Right renal cortex interstitium (tissue), 3 donors: ENCODE measurements around the gene LNX1. TPM values are rescaled to one million over a fixed set of nuclear protein-coding genes. Genes with fewer than 3 reads are reported as not detected.

Experiments
- DNase-seq, 3 donors: peaks; one replicate each; pipeline ENCODE4 v3.0.0-alpha.2; 2013; ENCODE audit warnings: low read depth in 3 of 3, low spot score in 2 of 3
- polyA plus RNA-seq, 3 donors: library from polyadenylated mRNA; unstranded; fragments of 120-200 nt; gene quantifications; one replicate each; pipeline ENCODE4 v1.2.1, GENCODE V29; 2013; ENCODE audit not compliant: insufficient read length in 3 of 3

Gene LNX1
- polyA plus RNA-seq, 3 donors = 17.0 to 18.1 (median 17.3) TPM

DNA sequence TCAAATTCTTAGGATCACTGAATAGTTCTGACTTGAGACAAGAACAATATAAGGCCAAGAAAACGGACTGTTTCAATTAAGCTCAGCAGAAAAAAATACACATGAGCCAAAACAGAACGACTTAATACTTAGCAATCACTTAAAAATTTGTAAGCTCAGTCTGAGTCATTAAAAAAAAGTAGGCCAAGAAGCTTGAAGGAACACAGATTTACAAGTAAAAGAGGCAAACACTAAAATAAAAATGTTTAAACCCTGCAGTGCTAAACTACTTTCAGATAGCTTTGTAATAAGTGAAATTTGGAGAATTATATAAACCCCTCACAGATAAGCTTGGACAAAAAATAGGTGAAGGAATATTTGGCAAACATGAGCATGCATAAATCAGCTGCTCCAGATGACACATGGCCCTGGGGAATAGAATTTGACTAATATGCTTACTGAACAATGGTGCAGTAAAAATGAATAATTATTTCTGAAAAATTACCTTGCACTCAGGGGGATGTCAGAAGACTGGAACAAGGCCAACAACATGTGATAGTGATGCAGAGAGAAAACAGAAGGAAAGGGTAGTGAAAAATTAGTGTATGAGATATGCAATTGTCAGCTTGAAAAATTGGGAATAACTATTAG, 49.6 kb downstream of the LNX1 start:
- no peak for DNase-seq

DNA sequence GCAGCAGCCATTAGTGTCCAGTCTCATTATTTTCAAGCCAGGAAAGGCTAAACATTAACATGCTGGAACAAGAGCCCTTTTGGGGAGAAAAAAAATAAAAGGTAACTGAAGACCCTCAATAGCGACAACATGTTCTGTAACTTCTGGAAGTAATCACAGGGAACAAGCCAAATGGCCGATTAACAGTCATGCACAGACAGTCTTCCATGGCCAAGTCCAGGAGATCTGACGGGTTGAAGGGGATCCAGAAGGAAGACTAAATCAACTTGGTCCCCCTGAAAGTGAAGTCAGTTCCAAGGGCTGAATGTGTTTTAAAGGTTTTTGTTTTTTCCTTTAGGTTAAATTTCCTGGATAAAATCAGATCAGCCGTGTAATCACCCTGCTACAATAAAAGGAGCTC, 52.5 kb downstream of the LNX1 start:
- no peak for DNase-seq

DNA sequence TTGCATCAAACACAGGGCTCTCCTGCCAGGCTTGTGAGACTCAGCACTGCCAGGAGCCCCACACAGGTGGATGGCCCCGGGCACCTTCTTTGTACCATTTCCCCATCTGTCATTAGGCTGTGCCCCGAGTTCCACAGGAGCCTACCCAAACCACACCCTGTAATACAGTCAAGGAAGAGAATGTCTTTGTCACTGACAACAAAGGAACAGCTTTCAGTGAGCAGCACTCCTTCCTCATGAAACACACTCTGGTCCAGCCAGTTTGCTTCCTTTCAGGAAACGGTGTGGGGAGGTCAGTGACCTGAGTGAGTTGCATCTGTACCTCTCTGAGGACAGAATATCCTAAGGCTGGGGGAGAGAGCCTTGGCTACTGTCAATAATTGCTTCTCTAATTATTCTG, 53.7 kb downstream of the LNX1 start:
- no peak for DNase-seq

DNA sequence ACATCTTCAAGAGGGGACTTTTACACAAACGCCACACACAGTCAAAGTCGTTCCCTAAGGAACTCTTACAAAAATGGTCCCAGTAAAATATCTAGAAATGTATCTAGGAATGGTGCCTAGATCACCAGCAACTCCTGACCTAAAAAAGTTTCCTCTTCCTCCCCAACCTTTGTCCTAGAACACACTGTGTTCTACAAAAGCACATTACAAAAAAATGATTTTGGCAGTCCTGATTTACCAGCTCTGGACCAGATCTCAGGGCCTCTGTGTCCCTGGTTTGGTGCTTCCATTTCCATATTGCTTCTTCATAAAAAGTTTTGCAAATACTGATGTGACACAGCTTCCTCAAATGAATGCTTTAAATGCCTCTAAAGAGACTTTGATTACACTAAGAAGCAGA, 55.0 kb downstream of the LNX1 start:
- no peak for DNase-seq

DNA sequence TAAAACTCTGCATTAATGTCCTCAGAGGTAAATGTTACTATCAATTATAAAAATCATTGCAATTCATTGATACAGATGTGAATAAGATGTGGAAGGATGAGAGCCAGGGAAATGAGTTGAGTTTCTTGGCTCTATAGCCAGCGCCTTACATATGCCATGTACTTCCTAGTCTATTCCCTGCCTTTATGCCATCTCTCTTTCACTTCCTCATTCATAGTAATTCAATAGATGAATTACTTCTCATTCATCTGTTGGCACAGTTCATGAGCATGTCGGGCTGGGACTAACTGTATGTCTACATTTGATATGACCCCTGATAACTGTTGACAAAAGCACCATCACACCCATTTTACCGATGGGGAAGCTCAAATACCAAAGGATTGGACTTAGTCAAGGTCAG, 55.7 kb downstream of the LNX1 start:
- no peak for DNase-seq

DNA sequence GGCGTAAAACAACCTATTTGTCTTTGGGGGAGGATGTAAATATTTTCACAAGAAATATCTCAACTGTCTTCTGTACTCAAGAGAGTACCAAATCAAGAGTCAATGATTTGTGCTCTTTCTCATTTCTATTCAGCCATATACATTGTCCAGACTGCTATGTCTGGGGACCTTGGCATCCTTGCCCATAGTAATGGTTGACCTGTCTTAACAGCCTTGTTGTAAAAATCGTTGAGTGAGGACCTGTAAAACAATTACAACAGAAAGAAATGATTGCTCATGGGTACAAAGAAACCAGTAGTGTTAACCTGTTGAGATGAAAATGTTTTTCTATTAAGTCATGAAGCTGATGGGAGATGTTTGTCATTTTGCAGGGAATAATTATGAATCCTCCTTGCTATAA, 56.6 kb downstream of the LNX1 start:
- DNase-seq = no peak

DNA sequence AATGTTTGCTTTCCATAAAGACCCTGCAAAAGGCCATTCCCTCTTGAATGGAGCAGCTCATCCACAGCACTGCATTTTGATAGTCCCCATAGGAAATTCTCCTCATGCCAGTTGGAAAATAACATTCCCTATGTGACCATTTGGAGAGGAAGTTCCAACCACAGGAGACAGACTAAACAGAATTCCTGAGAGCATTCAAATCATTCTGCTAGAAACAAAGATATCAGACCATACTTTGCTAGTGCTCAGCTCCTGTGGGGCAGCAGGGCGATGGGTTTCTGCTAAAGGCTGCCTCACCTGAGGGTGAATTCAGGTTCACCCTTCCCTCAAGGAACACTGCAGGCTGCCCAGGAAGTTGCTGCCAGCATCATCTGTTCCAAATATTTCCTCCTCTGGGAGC, 58.8 kb downstream of the LNX1 start:
- DNase-seq = no peak

DNA sequence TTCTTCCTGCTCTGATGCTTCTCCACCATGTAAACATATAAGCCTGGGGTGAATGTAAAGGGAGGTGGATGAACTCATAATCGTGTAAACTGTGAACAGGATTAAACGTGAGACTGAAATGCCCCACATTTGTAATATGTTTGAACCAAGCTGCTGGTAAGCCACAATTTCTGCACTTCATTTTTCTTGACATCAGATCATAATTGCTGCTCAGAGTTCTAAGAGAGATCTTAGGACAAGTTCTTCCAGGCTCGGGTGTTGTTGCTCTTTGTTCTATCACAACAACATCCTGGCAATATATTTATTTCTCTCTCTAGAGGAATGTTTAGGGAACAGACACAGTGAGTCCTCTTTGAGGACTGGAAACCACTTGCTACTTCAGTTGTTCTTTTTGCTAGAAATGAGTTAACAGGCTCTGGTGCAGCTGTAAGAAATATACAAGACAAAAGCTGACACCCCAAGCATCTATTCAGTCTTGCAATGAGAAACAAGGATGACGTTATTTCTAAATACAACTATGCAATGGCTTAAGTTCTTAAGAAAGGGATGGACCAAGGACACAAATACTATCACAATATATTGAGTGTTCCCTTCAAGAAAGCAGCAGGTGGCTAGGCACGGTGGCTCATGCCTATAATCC, 59.6 kb downstream of the LNX1 start:
- no peak for DNase-seq

DNA sequence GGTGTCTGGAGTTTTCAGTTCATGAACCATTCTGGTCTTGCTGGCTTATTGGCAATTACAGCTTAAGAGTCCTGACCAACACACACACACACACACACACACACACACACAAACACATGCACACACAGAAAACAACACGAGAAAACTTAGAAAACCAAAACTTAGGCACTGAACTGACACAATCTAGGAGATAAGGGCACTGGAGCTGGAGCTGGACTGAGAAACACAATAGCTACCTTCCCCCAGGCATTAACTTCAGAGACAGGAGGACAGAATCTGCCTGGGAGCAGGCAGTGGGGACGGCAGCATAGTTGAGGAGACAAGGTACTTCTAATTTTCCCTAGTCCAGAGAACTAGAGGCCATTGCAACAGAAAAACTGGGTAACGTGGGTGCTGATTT, 62.3 kb downstream of the LNX1 start:
- DNase-seq = no peak

DNA sequence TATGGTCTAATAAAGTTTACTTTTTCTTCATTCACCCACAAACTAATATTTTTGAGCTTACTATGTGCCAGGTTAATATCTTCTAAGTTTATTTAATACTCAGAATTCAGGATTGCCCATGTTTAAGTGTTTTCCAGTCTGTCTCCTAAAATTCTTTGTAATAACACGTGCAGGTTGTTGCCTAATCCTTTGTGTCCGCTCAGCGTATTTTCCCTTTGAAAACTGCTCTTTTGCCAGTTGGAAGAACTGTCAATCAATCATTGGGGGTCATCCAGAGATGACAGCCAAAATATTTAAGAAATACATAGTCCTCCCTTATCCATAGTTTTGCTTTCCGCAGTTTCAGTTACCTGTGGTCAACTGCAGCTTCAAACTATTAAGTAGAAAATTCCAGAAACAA, 63.4 kb downstream of the LNX1 start:
- no peak for DNase-seq

DNA sequence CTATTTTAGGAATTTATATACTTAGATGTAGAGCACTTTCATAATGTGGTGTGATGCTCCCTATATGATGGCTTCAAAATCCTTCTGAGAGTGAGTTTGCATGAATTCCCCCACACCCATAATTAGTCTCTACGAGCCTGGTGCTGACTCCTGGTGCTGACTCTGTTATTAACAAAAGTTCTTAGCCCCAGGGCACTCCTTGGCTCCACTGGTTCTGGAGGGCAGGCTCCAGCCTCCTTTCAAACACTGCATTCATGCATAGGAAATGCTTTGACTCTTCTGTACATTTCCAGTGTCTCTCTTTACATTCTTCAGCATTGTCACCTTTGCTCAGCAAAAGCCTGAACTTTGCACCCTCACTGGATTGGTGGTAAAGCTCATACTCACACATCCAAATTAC, 64.0 kb downstream of the LNX1 start:
- DNase-seq = no peak

DNA sequence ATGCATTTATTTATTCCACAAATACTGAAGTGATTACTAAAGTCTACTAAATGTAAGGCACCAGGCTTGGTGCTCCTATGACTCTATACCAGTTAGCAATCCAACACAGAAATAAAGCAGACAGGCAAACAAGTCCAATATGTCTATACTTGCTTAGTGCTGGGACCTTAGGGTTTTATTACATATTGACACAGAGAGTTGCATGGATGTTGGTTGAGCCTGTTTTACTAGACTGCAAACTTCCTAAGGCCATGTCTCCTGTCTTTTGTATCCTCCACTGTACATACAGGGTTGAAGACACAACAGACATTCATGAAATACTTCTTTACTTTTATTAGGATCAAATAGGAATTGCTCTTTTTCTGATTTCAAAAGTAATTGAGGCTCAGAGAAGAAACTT, 69.0 kb downstream of the LNX1 start:
- no peak for DNase-seq

DNA sequence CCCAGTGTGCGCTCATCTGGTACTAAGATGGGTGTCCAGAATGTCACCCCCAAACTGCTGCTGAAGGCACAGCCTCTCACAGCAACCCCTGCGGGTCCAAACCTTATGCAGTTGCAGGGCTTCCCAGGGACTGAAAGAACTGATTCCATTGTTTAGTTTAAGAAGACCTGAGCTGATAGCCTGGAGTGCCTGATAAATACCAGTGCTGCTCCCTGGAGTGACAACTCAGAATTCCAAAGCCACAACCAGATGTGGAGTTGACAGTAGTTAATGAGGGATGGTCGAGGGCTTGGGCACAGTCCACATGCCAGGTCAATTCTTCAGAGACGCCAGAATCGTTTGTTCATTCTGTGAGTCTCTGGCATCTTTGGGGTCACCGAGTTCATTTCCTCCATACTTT, 71.2 kb downstream of the LNX1 start:
- DNase-seq = no peak

DNA sequence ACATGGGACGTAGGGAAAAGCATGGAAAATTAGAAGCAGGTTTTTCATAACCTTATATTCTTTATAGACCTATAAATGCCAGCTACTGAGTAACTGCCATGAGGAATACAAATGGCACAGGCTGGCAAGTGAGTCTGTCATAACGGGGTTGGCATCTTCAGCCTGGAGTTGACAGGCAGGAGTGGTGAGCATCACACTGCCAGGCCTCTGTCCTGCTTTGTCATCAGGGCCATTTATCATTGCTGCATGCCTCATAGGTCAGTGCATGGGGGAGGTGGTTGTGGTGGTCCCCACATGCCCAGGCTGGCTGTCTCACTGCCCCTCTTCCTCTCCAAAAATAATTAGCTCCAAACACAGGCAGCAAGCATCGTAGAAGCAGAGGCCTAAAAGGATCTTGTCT, 72.5 kb downstream of the LNX1 start:
- no peak for DNase-seq

DNA sequence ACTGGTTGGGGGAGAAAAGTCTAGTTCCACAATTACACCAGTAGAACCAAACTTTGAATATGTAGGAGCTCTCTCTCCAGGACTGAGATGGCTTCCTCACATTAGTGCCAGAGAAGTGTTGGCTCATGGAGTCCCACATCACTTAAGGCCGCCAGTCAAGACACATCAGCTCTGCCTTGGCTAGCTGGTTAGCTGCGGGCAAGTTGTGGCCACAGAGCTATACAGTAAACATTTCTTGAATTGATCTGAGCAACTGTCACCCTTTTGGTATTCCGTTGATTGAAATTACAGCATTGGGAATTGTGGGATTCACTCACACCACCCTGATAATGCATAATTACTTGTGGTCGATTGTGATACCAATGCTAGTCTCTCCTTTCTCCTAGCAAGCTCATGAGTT, 76.2 kb downstream of the LNX1 start:
- no peak for DNase-seq

DNA sequence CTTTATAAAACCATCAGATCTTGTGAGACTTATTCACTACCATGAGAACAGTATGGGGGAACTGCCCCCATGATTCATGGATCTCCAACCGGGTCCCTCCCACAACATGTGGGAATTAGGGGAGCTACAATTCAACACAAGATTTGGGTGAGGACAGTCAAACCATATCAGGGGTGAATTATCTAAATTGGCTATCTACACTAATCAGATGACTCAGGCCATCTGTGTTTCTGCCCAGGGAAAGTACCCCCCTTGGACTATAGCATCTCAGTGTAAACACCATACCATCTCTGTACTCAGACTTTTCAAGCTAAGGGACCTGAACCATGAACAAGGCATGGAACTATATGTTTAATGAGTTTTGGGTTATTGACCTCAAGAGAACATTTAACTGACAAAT, 76.8 kb downstream of the LNX1 start:
- DNase-seq = no peak

DNA sequence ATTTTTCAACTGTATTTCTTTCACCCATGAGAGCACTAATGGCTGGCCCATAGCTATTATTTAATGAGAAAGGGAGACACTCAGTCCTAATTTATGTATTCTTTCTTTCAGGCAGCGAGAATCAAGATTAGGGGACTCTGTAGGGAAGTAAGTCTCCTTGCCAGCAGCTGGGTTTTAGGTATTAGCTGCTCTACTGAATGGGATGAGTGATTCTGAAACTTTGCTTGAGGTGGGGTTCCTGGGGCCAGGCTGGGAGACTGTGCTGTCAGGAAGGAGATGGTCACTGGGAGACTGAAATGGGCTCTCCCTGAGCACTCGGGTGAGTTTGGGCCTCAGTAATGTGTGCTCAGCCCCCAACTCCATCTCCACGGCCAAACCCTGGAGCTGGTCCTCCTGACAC, 78.7 kb downstream of the LNX1 start:
- DNase-seq = no peak

DNA sequence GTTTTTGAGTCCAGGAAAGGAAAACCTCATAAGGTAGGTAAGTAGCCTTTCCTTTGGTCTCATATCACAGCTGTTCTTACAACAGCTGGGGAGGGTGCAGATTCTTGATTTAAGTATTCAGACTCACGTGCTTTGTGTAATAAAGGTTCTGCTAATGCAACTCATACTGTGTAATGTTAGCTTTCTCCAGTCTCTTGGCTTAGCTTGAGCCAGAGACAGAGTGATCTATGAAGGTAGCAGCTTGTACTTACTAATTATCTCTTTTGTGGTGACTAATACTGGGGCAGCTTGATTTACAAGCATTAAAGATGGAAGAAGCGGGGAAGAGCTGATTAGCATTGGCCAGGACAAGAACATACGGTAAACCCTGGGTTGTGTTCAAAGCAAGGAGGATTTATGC, 80.3 kb downstream of the LNX1 start:
- DNase-seq = no peak

DNA sequence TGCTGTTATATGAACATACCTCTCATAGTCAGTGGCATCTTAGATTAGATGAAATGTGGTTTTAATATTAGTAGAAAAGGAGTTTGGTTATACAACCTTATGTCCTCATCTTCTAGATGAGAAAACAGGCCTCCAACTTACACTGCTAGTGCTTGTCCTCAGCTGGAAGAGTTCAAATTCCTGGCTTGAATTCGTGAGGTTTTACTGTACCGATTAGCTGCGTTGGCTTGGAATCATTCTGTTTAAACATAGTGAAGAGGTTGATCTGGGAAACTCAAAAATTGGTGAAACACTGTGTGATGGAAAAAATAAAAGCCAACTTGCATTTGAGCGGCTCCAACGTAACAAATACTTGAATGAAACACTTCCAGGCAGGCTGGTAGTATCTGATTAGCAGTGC, 81.0 kb downstream of the LNX1 start:
- no peak for DNase-seq

DNA sequence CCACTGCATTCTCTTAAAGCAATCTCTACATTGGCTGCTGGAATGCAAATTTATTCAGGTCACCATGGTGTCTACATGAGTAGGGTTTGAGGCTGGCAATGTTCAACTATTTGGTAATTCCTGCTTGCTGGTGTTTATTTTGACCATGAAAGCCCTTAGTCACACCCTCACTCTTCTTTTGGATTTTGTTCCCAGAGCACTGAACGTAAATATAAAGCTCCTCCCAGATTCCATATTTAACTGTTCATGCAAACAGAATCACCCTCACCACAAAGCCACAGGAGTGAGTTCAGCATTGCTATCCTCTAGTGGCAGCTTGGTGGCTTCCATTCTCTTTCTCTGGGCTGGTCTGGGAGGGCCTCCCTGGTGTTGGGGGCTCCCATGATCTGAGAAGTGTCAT, 82.8 kb downstream of the LNX1 start:
- no peak for DNase-seq

DNA sequence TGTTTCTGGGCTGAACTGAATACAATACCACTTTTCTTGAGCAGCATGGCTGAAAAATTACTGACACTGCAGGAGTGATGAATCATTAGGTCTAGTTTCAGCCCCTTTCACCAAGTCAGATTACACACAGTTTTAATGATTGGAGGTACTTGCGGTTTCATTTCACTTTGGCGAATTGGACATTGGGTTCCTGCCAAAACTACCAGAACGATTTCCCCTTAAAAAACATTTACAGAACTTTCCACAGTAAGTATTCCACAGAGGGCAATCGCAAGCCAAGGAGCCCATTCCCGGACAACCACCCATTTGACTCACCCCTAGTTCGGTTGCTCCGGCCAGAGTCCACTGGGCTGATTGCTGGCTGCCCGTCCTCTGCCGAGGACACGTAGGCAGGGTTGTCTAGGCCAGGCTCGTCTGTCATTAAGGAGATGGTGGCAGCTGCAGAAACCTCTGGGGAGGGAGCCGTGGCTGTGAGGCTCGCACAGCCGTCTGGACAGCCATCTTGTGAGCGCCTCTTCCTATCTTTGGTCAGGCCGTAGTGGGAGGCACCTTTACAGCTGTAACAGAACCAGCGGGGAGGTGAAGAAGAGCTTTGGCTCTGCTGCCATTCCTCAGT, 83.5 kb downstream of the LNX1 start:
- no peak for DNase-seq

DNA sequence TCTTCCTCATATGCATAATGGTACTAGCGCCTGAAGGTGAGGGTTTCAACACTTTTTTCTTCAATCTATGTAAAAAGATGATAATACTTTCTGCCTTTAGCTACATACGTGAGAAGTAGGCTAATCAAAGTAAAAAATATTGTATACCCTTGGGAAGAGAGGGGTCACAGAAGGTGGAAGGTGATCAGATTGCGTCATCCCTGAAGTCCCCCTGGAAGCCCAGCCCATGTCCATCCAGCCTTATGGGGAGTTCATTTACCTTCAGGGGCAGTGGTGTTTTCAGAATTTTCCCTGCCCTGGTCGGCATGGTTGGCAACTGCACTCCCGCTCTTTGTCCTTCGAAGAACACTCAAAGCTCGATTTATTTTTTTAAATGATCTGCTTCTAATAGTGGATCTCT, 84.2 kb downstream of the LNX1 start:
- no peak for DNase-seq

DNA sequence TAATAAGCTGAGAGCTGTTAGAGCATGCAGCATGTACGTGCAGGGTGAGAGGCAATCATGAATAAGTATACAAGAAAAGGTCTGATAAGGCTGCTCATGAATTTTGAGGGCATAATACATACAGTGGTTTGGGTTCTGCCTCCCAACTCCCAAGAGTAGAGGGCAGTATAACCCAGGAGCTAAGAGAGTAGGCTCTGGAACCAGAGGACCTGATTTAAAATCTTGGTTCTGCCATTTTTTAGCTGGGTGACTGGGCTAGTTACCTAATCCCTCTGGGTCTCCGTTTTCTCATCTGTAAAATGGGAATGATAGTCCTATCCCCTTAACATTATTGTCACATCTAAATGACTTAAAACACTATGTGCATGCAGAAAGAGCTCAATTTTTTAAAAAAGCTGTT, 85.3 kb downstream of the LNX1 start:
- DNase-seq = no peak
